CD4-positive, alpha-beta T cell treated with Interleukin-4 for 4 hours (primary cell): Measurements from ENCODE around the gene VGLL3.
"Not testable (repeated sequence)": the region's sequence is repeated elsewhere in the genome, so short reads cannot be mapped to it uniquely, and the experiment has no call there.

Source experiments
- DNase-seq: peaks from one replicate; pipeline ENCODE4 v3.0.0-alpha.2; 2020

Gene VGLL3

DNA sequence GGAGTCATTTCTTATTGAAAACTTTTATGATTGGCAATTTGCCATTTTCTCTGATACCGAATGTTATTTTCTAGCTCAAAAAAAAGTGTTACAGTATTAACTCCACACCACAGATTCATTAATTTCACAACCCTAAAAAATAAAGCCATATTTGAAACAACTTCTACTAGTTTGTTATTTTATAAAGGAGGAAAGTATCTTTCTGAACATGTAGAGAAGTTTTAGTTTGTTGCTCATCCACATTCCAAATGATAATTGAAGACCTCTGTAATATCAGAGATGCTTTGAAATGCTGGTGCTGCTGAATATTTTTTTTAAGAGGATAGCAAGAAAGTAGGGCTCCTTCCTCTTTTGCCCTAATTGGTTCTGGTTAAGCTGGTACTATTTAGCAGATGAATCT, 1.9 kb downstream of the VGLL3 start:
- no peak for DNase-seq

DNA sequence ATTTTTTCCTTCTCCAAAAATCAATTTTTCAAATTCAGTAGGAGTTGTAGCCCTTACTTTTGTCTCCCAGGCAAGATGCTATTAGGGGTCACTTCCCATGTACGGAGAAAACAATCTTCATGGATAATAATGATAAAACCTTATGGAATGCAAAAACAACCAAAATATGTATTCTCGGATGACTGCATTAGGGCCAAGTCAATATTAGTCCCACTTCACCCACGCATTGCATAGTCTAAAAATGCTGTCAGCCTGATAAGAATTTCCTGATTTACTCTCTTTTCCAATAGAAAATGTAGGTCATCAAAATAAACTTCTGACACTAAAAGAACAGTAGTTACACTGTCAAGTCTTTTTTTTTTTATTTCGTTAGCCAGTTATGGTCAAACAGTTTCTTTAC, 2.7 kb downstream of the VGLL3 start:
- DNase-seq, result no peak

DNA sequence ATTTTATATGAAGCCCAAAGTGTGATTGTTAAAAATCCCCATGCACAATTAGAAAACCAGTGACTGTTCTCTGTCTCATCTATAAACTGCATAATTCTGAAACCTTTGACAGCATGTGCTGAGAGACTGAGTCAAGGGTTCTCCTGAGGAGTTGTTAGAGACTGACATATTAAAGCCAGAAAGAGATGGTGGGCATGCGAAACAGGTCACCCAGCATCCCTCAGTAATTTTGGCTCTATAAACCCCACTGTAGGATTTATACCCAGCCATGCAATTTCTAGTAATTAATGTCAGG, 3.6 kb downstream of the VGLL3 start:
- no peak for DNase-seq

DNA sequence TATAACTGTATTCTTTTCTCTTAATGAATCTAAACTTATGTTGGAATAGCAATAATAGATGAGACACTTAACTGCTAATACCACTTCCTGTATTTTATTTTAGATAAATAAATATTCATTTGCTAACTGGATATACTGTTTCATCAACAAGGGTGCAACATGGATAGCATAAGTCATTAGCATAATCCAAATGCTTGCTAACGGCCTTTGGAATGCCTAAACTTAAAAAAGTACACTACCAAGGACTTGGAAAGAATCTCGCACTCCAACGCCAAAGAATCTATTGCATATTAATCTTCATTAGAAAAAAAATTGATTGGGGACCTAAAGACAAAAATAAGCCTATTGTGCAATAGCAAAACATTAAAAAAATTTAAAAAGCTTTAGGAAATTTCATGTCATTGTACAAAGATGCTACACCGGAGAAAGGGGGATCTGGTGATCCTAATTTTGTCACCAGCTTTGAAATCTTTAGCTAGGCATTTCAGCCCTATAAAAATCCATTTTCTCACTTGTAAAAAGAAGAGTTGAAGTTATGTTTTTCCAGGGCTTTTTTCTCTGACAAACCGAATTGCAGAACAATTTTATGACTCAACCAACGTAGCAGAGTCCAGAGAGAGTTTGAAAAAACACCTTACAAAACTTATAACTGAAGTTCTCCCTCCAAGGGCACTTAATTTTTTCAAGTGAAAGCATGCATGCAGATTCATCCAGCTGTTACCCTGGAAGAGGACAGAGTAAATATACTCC, 4.1 kb downstream of the VGLL3 start:
- no peak for DNase-seq

DNA sequence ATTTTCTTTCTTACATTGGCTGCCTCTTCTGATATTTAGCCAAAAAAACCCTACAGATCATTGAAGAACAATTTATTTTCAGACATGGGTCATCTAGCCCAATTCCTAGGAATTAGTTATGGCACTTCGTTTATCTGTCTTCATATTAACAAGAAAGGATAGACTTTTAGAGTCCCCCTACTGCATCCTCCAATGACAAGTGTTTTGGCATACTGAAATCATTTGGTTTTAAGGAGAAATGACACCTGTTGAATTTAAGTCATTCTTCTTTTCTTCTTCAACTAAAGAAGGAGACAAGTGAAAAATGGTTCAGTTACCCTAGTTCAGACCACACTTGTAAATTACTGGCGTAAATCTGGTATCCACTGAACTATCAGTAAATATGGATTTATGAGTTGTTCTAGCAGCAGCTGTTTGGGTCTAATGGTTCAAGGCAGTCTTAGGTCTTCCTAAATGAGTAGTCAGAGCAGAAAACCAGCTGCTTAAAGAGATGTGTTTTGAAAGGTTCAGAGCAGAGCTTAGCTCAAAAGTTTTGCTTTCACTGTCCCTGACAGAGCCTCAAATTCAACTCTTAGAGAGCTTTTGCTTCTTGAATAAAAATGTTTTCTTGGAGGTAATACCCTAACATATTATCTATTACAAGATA, 5.6 kb downstream of the VGLL3 start:
- no peak for DNase-seq

DNA sequence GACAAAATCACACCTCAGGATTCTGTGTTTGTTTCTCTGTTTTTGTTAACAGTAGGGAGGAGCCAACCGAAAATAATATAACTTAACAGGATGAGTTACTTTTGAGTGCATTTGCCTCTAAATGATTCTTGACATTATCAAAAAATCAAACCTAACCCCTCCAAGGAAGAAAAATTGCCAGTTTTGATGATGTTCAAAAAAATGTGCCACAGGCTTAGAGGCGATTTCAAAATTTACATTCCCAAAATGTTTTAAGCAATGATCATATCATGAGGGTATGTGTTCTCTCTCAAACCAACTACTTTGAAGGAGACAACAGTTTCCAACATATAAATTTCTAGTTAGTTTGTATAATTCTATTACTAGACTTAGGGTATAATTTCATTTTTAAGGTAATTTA, 6.7 kb downstream of the VGLL3 start:
- no peak for DNase-seq

DNA sequence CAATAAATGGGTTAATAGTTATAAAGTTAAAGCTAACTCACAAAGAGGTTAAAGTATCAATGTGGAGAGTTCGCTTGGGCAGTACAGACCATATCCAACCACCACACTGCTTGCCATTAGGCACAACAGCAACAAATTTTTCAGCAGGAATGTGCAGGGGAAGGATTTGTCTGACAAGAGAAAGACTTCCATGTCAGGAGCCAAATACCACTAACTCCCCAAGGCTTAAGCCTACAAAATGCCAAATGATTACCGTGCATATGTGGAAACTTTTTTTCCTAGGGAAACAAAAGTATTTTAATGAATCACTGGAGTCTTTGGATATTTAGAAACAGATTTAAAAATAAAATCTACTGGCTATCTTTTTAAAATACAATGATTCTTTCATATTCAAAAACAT, 8.1 kb downstream of the VGLL3 start:
- no peak for DNase-seq

DNA sequence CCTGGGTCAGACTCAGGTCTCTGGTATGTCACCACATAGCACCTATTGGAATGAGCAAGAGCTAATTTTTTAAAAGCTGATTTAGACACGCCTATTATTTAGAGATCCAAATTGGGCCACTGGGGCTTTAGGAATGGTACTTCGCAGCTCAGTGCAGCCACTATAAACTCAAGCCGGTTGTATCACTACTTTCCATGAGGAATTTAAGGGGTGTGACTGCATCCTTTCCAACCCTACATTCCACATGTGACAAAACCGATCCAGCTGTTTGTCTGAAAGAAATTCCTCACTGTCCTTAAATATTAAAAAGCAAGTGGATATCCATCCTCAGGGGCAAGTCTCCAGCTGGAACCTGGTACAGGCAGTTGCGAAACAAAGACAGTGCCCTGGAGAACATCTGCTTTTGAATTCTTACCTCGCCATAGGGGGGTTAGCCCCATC, 12.8 kb downstream of the VGLL3 start:
- no peak for DNase-seq

DNA sequence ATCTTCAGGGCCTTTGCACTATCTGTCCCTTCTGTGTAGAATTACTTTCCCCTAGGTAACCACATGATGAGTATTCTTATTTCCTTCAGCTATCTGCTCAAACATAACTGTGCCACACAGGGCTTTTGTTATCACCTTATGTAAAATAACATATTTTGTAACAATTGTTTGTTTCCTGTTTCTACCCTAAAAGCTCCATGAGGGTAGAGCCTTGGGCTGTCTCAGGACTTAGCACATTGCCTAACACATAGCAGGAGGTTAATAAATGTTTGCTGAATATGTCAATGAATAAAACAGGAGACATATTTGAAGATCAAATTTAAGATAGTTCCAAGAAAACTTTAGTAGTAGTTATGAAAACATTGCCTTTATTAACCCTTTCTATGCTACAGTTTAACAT, 14.7 kb downstream of the VGLL3 start:
- no peak for DNase-seq

DNA sequence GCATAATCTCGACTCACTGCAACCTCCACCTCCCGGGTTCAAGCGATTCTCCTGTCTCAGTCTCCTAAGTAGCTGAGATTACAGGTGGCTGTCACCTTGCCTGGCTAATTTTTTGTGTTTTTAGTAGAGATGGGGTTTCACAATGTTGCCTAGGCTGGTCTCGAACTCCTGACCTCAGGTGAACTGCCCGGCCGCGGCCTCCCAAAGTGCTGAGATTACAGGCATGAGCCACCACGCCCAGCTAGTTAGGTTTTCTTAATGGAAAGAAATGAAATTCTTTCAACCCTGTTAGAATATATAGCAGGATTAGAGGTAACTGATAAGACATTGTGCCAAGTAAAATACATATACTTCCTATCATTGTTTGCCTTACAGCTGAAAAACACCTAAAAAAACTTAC, 16.8 kb downstream of the VGLL3 start:
- not testable (repeated sequence) for DNase-seq

DNA sequence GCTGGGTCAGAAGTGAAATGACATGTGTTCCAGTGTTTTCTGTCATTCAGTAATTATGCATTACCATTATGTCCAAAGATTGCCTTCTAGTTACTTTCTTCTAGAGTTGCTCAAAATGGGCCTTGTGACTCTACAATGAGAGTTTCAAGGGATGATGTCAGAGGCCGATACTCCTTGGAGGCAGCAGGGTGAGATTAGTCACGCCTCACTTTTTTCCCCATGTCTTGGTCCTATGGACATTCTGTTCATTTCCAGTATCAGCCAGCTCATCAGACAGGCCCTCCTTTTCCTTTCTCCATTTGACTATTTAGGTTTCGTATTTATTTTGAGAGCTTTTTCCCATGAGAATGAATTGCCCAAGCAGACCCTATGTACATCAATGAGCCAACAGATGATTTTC, 17.5 kb downstream of the VGLL3 start:
- DNase-seq, result no peak

DNA sequence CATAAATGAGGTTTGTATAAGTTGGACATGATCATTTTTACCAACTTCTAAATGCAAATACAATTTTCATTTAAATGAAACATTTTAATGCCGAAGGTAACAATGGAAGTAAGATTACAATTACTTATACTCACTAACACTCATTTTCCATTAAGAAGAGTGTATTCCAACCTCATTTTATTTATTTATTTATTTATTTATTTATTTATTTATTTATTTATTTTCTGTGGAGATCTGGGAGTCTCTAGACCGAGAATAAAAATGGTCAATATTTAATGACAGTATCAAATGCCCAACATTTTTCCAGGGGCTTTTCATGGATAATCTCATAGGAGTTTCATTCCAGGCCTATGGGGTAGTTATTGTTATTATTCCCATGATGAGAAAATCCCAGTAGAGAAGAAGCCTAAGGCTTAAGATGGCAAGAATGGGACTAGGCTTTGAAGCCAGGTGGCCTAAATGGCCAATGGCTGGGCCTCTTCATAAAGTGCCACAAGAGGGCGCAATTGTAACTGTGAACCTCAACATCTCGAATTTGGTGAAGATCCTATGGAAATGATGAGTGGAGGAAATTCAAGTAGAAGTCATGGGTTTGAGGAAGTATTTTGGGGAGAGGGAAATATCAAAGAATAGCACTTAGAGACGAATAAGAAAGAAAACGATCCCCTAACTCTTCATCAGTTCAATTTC, 21.3 kb downstream of the VGLL3 start:
- peak; percentile 2 for DNase-seq

DNA sequence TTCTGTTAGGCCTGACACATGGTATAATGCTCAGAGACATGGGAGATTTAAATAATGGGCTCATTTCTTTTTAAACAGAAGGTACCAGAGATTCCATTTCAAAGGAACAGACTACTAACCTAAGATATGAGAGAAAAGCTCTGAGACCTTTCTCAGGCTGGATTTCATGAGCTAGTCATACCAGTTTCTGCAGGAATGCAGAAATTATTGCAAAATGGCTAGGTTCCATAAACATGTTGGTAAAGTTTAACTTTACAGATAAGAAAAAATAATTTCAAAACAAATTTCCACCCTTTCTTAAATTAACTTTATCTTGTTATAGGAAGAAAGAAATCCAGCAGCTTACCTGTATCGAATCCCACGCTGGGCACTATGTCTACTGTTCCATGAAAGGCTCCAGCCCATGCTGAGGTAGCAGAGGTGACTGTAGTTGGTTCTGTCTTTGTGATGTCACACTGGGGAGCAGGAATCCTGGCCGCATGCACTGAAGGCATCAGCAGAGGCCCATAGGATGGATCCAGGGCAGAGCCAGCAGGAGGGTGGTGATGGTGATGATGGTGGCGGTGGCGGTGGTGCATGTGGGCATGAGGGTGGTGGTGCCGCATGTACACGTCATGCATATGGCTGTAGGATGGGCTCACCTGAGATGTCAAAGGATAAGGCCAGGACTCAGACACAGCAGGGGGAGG, 22.6 kb downstream of the VGLL3 start:
- no peak for DNase-seq

DNA sequence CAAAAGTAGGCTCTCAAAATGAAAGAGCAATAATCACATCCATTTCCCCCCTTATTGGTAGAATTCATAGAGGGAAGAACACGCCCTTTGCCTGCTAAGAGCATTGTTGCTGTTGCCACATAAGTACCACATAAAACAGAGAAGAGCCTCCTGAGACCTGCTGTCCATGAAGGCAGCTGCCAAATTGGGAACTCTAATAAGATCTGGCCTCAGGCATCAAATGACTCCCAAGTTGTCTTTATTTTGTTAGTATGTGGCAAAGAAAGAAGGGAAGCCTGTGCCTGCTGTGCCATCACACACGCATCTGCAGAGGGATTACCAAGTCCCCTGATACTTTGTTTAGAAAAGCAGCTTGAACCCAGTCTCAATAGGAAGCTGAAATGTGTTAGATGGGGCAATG, 23.9 kb downstream of the VGLL3 start:
- DNase-seq, result no peak

DNA sequence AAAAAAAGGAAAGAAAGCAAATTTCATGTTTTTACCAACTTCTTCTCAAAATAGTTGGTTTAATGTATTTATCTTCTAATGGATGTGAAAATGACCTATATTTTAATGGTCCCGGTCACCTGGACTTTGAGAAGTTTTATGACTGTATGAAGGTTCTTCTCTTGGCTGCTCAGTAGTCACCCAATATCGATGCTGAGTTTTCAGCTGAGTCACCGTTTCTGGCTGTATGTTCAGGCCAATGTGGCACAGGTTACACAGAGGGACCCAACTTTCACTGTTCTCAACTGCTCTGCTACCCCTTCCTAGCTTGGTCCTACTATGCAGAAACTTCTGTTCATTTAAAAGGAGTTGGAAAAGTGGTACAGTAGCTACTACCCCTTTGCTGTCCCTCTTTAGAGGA, 25.8 kb downstream of the VGLL3 start:
- DNase-seq, result no peak

DNA sequence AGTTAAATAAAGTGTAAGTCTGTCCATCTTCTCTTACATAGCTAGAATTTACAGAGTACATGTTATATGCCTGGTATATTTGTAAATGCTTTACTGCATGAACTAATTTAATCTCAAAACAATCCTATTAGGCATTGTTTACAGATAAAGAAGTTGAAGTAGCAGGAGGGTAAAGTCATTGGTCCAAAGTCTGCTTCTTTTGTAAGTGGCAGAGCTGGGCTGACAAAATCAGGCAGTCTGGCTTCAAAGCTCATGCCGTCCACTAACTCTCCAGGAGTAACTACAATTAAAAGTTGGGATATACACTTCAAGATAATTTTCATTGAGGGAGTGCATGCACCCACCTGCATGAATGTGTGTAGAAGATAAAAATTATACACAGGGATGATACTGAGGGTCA, 27.3 kb downstream of the VGLL3 start:
- DNase-seq, result no peak

DNA sequence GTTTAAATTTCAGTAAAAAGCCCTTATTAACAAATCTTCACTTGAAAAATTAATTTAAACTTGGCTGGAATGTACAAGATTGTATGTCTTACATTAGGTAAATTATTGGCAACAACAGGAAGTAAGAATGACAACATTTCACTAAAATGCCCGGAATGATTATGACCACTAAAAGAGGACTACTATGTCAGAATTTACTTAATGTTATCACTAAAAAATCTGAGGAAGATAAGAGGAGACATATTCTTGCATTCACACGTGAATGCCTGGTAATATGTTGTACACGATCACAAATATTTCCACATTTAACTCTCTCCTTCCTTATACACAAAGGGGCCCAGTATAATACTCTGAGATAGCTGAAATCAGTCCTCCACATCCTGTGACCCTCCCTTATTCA, 29.7 kb downstream of the VGLL3 start:
- DNase-seq, result no peak

DNA sequence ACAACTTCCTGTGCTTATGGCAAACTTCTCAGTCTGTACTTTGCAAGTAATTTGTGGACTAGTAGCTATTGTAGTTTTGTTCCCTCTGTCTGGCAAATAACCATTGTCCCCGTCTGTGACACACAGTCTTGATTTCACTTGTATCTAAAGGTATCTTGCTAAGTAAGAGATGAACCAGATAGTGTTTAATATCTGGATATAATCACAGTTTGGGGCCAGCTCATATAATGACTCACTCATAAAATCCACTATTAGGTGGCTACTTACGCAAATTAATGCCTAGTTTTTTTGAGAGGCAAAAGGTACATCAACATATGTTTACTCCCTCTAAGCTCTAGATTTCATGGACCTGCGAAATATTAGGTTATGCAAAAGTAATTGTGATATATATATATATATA, 30.4 kb downstream of the VGLL3 start:
- DNase-seq, result no peak

DNA sequence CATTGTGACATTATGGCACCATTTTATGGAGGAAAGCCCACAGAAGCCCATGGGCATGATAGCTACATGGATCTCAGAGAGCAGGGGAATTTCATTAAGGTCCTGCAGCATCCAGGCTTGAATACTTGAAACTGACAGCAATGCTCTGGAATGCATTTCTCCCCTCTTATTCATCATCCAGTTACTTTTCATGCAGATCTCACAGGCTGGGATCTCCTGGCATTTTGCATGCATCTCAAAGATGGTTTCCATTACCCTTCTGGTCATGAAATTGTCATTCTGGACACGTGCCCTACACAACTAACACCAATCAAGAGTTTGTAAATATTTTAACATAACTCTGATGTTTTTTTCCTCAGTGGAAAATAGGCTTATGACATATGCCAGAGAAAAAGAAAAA, 32.4 kb downstream of the VGLL3 start:
- no peak for DNase-seq

DNA sequence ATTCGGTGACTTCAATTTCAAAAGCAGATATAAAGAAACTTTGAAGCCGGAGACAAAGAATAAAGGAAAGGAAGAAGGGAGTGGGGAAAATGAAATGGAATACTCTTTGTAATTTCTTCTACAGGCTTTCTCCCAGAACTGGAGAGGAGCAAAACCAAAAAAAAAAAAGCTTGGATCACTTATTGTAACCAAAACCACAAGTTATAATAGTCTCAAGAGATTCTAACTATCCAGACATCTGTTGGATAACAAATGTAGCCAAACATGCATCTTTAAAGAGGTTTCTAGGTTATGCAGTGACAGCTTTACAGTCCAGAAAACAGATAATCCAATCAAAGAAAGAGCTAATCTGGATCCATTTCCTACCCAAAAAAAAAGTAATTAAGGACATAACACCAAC, 36.2 kb downstream of the VGLL3 start:
- no peak for DNase-seq

DNA sequence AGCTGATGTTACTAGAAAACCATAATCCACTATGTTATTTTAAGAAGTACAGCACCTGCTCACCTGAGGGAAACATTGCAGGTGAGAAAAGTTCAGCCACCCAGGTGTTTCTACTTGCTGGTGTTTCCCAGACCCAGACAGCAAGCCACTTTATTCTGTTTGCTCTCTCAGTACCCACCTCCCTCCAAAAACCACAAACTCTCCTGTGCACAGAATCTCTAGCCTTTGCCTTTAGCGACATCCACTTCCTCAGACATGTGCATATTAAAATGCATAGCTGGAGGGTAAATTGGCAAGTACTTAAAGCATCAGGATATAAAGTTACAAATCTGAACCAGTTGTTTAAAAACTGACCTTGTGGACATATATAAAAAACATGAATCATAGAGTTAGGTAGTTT, 36.7 kb downstream of the VGLL3 start:
- no peak for DNase-seq

DNA sequence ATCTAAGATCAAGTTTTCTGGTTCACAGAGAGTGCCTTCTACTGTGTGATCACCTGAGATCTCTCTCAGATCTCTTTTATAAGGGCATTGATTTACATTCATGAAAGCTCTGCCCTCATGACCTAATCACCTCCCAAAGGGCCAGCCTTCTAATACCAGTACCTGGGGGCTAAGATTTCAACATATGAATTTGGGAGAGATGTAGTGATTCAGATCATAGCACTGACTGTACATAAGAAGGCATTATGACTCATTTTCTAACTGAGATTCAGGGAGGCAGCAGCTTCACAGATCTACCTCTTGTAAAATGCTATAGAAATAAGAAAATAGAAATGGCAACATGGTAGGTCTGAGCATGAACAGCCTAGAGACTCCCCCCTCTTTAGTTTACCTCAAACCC, 39.6 kb downstream of the VGLL3 start:
- no peak for DNase-seq

DNA sequence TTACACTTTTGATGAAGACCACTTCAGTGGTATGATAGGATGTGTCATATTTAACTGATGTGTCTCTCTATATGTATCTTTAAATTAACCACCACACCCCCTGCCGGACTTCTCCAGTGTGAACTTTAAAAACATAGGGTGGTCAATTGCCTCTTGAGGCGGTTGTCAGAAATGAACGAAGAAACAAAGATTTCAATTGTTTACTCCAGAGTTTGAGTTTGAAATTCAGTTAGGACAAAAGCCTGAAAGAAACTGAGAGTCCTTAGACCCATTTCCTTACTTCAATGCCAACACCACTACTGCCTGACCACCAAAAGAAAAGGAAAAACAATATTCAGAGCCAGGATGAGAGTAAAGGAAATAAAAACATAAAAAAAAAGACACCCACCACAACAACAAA, 40.2 kb downstream of the VGLL3 start:
- no peak for DNase-seq

DNA sequence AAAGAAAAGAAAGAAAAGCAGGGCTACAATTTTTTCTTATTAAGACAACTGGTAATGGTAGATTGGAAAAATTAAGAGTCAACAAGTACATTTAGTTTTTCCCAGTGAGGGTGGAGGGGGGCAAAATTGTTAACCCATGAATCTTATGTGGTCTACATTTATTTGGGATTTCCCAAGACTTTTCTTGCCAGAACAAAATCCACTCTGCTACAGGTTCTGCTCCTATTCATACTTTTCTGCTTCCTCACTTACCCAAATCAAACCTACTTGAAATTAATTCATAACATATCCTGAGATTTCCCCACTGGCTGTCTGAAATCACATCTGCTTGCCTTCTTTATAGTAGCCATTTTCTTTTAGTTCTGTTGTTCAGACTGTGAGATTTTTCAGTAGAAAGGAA, 41.1 kb downstream of the VGLL3 start:
- no peak for DNase-seq
